DND-41 (cell line): ENCODE results near the gene USP34.
"Not testable (repeated sequence)": the region's sequence is repeated elsewhere in the genome, so short reads cannot be mapped to it uniquely, and the experiment has no call there.

Source experiments
- ATAC-seq: fragments of 200-7000 bp; cut with Tn5 transposase; 3 replicates; pipeline ENCODE4 v1.9.1; 2021; ENCODE audit warnings: low read depth; ENCODE audit not compliant: insufficient read depth
- DNase-seq: peaks from one replicate; pipeline ENCODE4 v3.0.0-alpha.2; 2020
- H2AFZ ChIP-seq: 2 replicates; pipeline ENCODE4 v1.6.0; 2012; ENCODE audit warnings: low read depth, low read length
- H3K27ac ChIP-seq: 2 replicates; pipeline ENCODE4 v1.5.1; 2012; ENCODE audit warnings: low read length, inconsistent platforms
- H3K27me3 ChIP-seq: fragments of 200-600 bp; sonication (generic); 2 replicates; pipeline ENCODE4 v1.6.0; 2012; ENCODE audit warnings: low read length, mild to moderate bottlenecking, inconsistent platforms; ENCODE audit not compliant: insufficient read depth, poor library complexity
- H3K36me3 ChIP-seq: 2 replicates; pipeline ENCODE4 v1.5.1; 2012; ENCODE audit warnings: low read length, inconsistent platforms; ENCODE audit not compliant: insufficient read depth
- H3K4me1 ChIP-seq: 2 replicates; pipeline ENCODE4 v1.5.1; 2012; ENCODE audit warnings: mild to moderate bottlenecking, low read length; ENCODE audit not compliant: insufficient read depth
- H3K4me2 ChIP-seq: 2 replicates; pipeline ENCODE4 v1.6.0; 2012; ENCODE audit warnings: mild to moderate bottlenecking, moderate library complexity, low read length, inconsistent platforms; ENCODE audit not compliant: insufficient read depth
- H3K4me3 ChIP-seq, 2 experiments: fragments of 200-600 bp in 1 of 2; shearing (Covaris generic) in 1 of 2; 2 replicates each; pipeline ENCODE4 v1.5.1; 2012 to 2016; ENCODE audit warnings: inconsistent platforms in 2 of 2, low read length in 2 of 2, mild to moderate bottlenecking in 2 of 2, low read depth in 1 of 2, moderate library complexity in 1 of 2
- H3K79me2 ChIP-seq: 2 replicates; pipeline ENCODE4 v1.6.0; 2012; ENCODE audit warnings: low read length, inconsistent platforms; ENCODE audit not compliant: insufficient read depth
- H3K9ac ChIP-seq: 2 replicates; pipeline ENCODE4 v1.6.0; 2012; ENCODE audit warnings: low read depth, mild to moderate bottlenecking, inconsistent platforms, low read length, moderate library complexity
- H3K9me3 ChIP-seq: 2 replicates; pipeline ENCODE4 v1.5.1; 2012; ENCODE audit warnings: low read length, moderate library complexity, mild to moderate bottlenecking, inconsistent platforms; ENCODE audit not compliant: insufficient read depth, severe bottlenecking
- H4K20me1 ChIP-seq: 2 replicates; pipeline ENCODE4 v1.6.0; 2012; ENCODE audit warnings: low read length; ENCODE audit not compliant: insufficient read depth
- EZH2 ChIP-seq: IDR thresholded peaks from 3 replicates; pipeline ENCODE4 v1.6.1; 2012; ENCODE audit warnings: borderline replicate concordance, low read depth, mild to moderate bottlenecking, moderate library complexity, low read length, inconsistent platforms; ENCODE audit not compliant: severe bottlenecking
- TF ChIP-seq, protein P1 (sequence below): IDR thresholded peaks from 2 replicates; pipeline ENCODE4 v1.5.1; 2012; ENCODE audit warnings: borderline replicate concordance, low read length, moderate library complexity, mild to moderate bottlenecking; ENCODE audit not compliant: poor library complexity, severe bottlenecking; ENCODE audit errors: extremely low read depth

Gene USP34

DNA sequence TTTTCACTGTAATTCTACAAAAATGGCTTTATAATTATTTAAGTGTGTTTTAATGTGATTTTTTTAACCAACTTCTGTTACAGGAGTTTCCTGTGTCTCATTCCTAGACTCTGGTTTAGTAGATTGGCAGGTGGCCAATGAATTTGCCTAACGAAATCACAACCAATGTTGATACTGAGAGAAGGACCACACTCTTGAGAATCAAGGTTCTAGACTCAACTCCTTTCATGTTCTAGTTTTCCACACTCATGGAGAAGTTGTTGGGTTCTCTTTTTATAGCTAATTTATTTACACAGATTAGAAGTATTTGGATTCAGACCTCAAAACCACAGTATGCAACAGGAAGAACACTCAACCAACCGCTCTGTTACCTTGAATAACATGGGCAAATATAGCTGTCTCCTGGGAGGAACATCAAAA lies 22.6 kb upstream of the USP34 start:
- no peak overlapping the region for H3K9ac ChIP-seq
- H3K4me2 ChIP-seq: no peak overlapping the region
- no peaks in the 10 kb centered on the region for H3K27me3 ChIP-seq
- H3K27ac ChIP-seq: no peak overlapping the region
- peaks cover 80% of the 10 kb centered on the region for H3K79me2 ChIP-seq
- no peak overlapping the region for H3K4me3 ChIP-seq
- TF ChIP-seq EZH2: no peak
- TF ChIP-seq, protein P1, sequence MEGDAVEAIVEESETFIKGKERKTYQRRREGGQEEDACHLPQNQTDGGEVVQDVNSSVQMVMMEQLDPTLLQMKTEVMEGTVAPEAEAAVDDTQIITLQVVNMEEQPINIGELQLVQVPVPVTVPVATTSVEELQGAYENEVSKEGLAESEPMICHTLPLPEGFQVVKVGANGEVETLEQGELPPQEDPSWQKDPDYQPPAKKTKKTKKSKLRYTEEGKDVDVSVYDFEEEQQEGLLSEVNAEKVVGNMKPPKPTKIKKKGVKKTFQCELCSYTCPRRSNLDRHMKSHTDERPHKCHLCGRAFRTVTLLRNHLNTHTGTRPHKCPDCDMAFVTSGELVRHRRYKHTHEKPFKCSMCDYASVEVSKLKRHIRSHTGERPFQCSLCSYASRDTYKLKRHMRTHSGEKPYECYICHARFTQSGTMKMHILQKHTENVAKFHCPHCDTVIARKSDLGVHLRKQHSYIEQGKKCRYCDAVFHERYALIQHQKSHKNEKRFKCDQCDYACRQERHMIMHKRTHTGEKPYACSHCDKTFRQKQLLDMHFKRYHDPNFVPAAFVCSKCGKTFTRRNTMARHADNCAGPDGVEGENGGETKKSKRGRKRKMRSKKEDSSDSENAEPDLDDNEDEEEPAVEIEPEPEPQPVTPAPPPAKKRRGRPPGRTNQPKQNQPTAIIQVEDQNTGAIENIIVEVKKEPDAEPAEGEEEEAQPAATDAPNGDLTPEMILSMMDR: no peak
- H3K9me3 ChIP-seq: no peaks in the 10 kb centered on the region
- H3K36me3 ChIP-seq: peaks cover 97% of the 10 kb centered on the region
- peaks cover 21% of the 10 kb centered on the region for H4K20me1 ChIP-seq
- ATAC-seq (peak; percentile 44; the same call in 1 of the 3 replicates), DNase-seq (no peak)
- no peak overlapping the region for H2AFZ ChIP-seq
- no peaks in the 10 kb centered on the region for H3K4me1 ChIP-seq

DNA sequence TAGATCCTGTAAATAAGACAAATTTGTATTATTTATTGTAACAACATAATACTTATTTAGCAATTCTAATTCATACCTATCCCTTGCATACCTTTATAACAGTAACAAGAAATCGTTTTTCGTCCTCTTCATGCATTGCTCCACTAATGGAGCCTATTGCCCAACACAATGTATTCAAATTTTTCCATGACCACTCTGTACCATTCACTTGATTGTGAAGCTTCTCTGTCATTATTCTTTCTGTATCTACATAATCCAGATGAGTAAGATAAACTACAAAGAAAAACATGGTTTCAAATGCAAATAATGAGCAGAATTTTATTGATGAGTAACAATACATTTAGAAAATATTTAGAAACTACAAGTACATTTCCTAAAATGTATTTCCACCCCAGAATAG lies 21.6 kb upstream of the USP34 start:
- peaks cover 81% of the 10 kb centered on the region for H3K79me2 ChIP-seq
- H3K27me3 ChIP-seq: no peaks in the 10 kb centered on the region
- H3K36me3 ChIP-seq: peaks cover 97% of the 10 kb centered on the region
- TF ChIP-seq, protein P1: no peak
- no peak for TF ChIP-seq EZH2
- no peak overlapping the region for H3K4me2 ChIP-seq
- no peaks in the 10 kb centered on the region for H3K9me3 ChIP-seq
- DNase-seq: no peak
- no peak overlapping the region for H3K4me3 ChIP-seq
- H2AFZ ChIP-seq: no peak overlapping the region
- H3K9ac ChIP-seq: no peak overlapping the region
- no peaks in the 10 kb centered on the region for H3K4me1 ChIP-seq
- ATAC-seq: no peak
- peaks cover 27% of the 10 kb centered on the region for H4K20me1 ChIP-seq
- H3K27ac ChIP-seq: no peak overlapping the region

DNA sequence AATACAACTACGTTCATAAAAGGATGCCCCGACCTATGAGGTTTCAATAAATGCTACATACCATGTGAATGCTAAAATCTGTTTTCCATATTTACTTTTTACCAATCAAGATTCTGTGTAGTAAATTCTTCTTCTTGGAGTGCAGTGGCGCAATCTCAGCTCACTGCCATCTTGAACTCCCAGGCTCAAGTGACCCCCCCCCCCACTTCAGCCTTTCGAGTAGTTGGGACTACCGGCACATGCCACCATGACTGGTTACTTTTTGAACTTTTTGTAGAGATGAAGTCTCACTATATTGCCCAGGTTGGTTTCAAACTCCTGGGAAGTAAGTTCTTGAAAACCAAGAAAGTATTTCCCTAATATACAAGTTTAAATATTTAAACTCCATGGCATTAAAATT lies 14.4 kb upstream of the USP34 start:
- TF ChIP-seq, protein P1: no peak
- no peak for TF ChIP-seq EZH2
- peaks cover 51% of the 10 kb centered on the region for H3K79me2 ChIP-seq

DNA sequence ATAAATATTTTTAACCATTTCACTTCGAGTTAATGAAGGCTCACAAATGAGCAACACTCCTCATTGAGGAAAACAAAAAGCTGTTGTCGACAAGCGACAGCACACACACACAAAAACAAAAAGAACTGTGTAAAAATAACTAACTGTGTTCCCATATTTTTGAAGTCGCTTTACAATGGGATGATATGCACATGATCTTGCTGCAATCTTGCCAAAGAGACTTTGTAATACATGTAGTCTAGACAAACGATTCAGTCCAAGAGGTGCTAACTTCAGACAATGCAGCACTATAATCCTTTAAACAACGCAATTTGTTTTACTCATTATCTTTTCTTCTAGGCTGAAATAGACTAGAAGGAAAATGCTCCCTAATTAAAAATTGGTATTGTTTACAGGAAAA lies 7.2 kb upstream of the USP34 start:
- no peak for DNase-seq
- H3K4me2 ChIP-seq: no peak overlapping the region
- no peaks in the 10 kb centered on the region for H3K27me3 ChIP-seq
- H3K27ac ChIP-seq: no peak overlapping the region
- TF ChIP-seq, protein P1: no peak
- no peak for TF ChIP-seq EZH2
- peaks cover 5% of the 10 kb centered on the region; the same call in 1 of the 2 replicates for H4K20me1 ChIP-seq
- ATAC-seq: no peak
- no peak overlapping the region for H2AFZ ChIP-seq
- H3K4me3 ChIP-seq: no peak overlapping the region
- H3K9me3 ChIP-seq: no peaks in the 10 kb centered on the region
- H3K79me2 ChIP-seq: peaks cover 2% of the 10 kb centered on the region; the same call in 1 of the 2 replicates
- H3K9ac ChIP-seq: no peak overlapping the region
- peaks cover 63% of the 10 kb centered on the region for H3K36me3 ChIP-seq
- H3K4me1 ChIP-seq: no peaks in the 10 kb centered on the region

More for the DNA sequence above, 14.4 kb upstream of the USP34 start:
- Histone ChIP-seq H3K27ac (no peak overlapping the region), H3K4me2 (no peak overlapping the region), H4K20me1 (peaks cover 37% of the 10 kb centered on the region; the same call in 1 of the 2 replicates), H3K4me1 (no peaks in the 10 kb centered on the region), H2AFZ (no peak overlapping the region), H3K9me3 (no peaks in the 10 kb centered on the region), H3K9ac (no peak overlapping the region), H3K36me3 (peaks cover 94% of the 10 kb centered on the region), H3K27me3 (no peaks in the 10 kb centered on the region), H3K4me3 (no peak overlapping the region)
- no peak for DNase-seq
- ATAC-seq: no peak

DNA sequence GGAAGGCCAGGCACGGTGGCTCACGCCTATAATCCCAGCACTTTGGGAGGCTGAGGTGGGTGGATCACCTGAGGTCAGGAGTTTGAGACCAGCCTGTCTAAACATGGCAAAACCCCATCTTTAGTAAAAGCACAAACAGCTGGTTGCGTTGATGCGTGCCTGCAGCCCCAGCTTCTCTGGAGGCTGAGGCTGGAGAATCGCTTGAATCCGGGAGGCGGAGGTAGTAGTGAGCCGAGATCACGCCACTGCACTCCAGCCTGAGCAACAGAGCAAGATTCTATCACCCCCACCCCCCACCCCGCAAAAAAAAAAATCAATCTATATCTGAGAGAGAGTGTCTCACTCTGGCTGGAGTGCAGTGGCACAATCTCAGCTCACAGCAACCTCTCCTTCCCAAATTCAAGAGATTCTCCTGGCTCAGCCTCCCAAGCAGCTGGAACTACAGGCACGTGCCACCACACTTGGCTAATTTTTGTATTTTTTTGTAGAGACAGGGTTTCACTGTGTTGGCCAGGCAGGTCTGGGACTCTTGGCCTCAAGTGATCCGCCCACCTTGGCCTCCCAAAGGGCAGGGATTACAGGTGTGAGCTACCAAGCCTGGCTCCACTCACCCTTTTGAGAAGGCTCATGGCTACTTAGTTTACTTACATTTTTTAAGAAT lies 6.2 kb upstream of the USP34 start:
- peak; percentile 5; the same call in 1 of the 3 replicates for ATAC-seq
- H4K20me1 ChIP-seq, H3K9ac ChIP-seq, H2AFZ ChIP-seq, H3K9me3 ChIP-seq, H3K4me1 ChIP-seq, H3K79me2 ChIP-seq, H3K4me2 ChIP-seq, H3K27me3 ChIP-seq, DNase-seq, H3K4me3 ChIP-seq, H3K27ac ChIP-seq: not testable (repeated sequence)
- peaks cover 57% of the 10 kb centered on the region for H3K36me3 ChIP-seq
